ENCODE measurements around the gene MICALL2.
"Not testable (repeated sequence)": the region's sequence is repeated elsewhere in the genome, so short reads cannot be mapped to it uniquely, and the experiment has no call there.

Gene MICALL2

GRCh38 chr7:1444214-1444924, 14.9 kb downstream of the MICALL2 start:
- no peak overlapping the region for H3K4me3 ChIP-seq (ENCODE audit: low read depth, low read length)
- TF ChIP-seq CTCF (IDR thresholded peaks at IDR 0.05; ENCODE audit: low read depth, low read length, missing control alignments) = no peak
- DNase-seq (ENCODE audit: low read depth) = no peak

GRCh38 chr7:1443587-1444200, 15.6 kb downstream of the MICALL2 start:
- H3K4me3 ChIP-seq (ENCODE audit: low read depth, low read length); DNase-seq (ENCODE audit: low read depth): not testable (repeated sequence)

GRCh38 chr7:1442355-1443124, 16.7 kb downstream of the MICALL2 start:
- no peak overlapping the region for H3K4me3 ChIP-seq (ENCODE audit: low read depth, low read length)
- TF ChIP-seq CTCF (IDR thresholded peaks at IDR 0.05; ENCODE audit: low read depth, low read length, missing control alignments) = no peak
- DNase-seq (ENCODE audit: low read depth) = no peak

- H3K4me3 ChIP-seq (ENCODE audit: low read depth, low read length) = no peak overlapping the region
- DNase-seq (ENCODE audit: low read depth) = no peak
- TF ChIP-seq CTCF (IDR thresholded peaks at IDR 0.05; ENCODE audit: low read depth, low read length, missing control alignments) = no peak
These were observed 17.5 kb downstream of the MICALL2 start for GRCh38 chr7:1441615-1442354.

- TF ChIP-seq CTCF (IDR thresholded peaks at IDR 0.05; ENCODE audit: low read depth, low read length, missing control alignments) = no peak
- DNase-seq (ENCODE audit: low read depth) = no peak
These were observed 18.6 kb downstream of the MICALL2 start for GRCh38 chr7:1440620-1441019.

GRCh38 chr7:1439373-1440363, 19.6 kb downstream of the MICALL2 start:
- TF ChIP-seq CTCF (IDR thresholded peaks at IDR 0.05; ENCODE audit: low read depth, low read length, missing control alignments) = no peak
- DNase-seq (ENCODE audit: low read depth) = no peak
- no peak overlapping the region for H3K4me3 ChIP-seq (ENCODE audit: low read depth, low read length)

More at GRCh38 chr7:1440620-1441019, 18.6 kb downstream of the MICALL2 start:
- no peak overlapping the region for H3K4me3 ChIP-seq (ENCODE audit: low read depth, low read length)
